ENCODE data around the gene ATF4.

DNA sequence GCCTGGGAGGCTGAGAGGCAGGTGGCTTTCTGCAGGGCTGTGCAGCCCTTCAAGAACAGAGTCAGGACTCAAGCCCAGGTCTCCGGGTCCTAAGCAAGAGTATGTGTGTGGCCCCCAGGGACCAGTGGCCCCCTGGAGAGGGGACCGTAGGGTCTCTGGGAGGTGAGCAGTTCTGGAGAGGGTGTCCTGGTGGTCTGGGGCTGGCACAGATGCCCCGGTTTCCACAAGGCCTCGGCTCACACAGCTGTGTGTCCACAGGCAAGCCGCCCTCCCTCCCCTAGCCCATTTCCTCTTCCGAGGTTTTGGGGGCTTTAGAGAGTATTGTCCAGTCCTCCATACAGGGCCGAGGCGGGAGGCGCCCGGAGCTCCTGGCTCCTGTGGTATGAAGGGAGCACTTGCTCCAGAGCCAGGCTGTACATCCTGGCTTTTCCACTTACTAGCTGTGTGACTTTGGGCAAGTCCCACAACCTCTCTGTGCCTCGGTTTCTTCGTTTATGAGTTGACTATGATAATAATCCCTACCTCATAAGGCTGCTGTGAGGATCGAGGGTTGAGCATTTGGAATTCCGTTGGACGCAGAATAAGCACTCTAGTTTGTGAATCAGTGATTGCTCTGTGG lies 15.6 kb downstream of the ATF4 start:
- TF ChIP-seq, protein P1, sequence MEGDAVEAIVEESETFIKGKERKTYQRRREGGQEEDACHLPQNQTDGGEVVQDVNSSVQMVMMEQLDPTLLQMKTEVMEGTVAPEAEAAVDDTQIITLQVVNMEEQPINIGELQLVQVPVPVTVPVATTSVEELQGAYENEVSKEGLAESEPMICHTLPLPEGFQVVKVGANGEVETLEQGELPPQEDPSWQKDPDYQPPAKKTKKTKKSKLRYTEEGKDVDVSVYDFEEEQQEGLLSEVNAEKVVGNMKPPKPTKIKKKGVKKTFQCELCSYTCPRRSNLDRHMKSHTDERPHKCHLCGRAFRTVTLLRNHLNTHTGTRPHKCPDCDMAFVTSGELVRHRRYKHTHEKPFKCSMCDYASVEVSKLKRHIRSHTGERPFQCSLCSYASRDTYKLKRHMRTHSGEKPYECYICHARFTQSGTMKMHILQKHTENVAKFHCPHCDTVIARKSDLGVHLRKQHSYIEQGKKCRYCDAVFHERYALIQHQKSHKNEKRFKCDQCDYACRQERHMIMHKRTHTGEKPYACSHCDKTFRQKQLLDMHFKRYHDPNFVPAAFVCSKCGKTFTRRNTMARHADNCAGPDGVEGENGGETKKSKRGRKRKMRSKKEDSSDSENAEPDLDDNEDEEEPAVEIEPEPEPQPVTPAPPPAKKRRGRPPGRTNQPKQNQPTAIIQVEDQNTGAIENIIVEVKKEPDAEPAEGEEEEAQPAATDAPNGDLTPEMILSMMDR (conservative IDR thresholded peaks at IDR 0.05), result no peak
- no peak for TF ChIP-seq ZFX (IDR thresholded peaks at IDR 0.05)
